Measurements from ENCODE around the gene ATOSA.

Gene ATOSA

DNA sequence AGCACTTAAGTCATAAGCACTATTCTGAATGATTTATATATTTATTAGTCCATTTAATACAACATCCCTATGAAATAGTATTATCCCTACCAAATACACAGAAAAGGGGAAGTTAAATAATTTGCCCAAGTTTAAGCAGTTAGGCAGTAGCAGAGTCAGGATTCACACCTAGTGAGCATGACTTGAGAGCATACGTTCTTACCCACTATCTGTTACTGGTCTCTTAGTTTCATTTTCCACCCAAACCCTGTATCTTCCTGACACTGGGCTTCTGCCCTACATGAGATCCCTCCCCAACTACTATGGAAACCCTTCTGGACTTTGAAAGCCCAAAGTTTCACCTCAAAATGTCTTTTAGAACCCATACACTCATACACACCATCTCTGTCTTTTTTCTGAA, 4.4 kb upstream of the ATOSA start:
- no peak for DNase-seq (ENCODE audit: low spot score)

DNA sequence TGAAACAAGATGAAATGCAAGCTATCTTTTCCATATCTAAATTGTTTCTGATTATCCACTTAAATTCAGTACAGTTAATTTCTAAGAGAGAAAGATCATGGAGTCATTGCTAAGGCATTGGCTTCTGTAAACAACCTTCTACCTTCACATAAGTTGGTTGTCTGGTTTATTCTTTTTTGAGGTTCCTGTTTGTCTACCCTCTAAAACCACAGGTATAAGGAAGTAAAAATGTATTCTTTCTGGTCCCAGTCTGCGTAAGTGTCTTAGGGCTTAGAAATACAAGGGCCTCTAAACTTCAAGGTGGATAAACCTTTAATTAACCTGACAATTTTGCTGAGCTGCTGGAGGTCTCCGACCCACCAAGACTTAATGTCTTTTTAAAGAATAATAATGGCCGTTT, 3.6 kb upstream of the ATOSA start:
- no peak for DNase-seq (ENCODE audit: low spot score)

GRCh38 chr15:52682200-52682599, 3.0 kb upstream of the ATOSA start:
- DNase-seq (ENCODE audit: low spot score): no peak

GRCh38 chr15:52681441-52681840, 2.3 kb upstream of the ATOSA start:
- no peak for DNase-seq (ENCODE audit: low spot score)

DNA sequence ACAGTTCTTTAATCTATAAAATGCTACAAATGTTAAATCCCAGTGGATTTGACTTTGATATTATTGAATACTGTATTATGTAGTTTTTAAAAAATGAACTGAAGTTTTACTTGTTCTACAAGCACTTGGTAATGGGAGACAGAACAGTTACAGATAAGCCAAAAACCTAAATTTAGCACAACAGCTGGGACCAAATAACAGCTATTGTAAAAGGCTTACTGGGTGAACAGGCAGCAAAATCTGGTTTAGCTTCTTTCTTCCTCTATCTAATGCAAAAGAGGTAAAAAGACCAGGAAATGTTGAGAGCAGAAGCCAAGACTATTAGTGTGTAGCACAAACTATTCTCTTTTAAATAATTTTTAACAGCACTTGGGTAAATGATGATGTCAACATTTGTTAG, 1.6 kb upstream of the ATOSA start:
- no peak for DNase-seq (ENCODE audit: low spot score)

DNA sequence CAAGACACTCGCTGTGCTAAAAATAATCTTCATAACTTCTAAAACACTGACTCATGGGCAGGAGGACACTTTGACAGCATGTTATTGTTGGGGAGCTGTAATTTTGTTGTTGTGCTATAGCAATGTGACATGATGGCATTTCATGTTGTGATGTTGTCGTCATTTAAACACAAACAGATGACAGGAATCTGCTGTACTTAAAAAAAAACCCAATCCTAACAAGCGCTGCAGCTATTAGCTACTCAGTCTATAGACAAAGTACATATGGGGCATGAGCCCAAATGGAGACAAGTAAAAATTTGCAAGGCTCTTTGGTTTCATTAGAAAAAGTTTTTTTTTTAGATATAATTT, 828 bp upstream of the ATOSA start:
- DNase-seq (ENCODE audit: low spot score): no peak

GRCh38 chr15:52678468-52679231, 538 bp downstream of the ATOSA start:
- DNase-seq (ENCODE audit: low spot score): peak; percentile 39

DNA sequence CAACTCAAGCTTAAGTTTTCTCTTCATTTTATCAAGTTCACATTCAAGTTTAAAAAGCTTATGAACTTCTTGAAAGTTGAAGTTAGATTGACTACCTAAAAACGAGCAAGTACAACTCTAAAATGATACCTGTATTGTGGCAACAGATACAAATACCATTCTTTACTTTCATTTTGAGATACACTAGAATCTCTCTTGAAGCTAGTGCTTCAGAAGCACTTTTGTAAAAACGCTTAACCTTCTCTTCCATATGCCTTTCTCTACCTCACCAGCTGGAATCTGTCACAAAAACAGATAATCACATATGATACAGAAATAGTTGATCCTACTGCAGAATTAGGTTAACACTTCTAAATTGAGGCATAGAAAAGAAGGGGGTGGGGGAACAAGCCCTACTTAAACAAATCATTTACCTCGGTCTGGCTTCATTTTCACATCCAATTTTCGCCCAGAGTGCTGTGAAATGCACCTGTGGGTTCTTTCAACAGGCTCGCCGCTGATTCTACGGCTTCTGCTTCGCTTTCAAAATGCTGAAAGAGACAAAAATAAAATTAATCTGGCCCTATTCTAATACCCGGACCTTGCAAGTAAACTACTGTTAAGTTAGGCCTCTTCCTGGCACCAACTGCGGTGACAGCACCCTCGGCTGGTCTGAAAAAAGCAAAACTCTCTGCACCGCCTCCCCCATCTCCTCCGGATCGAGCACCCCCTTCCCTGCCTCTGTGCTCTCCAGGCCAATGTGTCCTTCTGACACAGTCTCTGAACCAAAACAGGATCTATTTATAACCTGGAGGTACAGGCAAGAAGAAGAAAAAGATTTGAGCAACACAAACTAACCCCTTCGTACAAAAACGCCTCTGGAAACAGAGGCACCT, 1.4 kb downstream of the ATOSA start:
- DNase-seq (ENCODE audit: low spot score): peak; percentile 61

GRCh38 chr15:52674831-52675230, 4.4 kb downstream of the ATOSA start:
- DNase-seq (ENCODE audit: low spot score): no peak

DNA sequence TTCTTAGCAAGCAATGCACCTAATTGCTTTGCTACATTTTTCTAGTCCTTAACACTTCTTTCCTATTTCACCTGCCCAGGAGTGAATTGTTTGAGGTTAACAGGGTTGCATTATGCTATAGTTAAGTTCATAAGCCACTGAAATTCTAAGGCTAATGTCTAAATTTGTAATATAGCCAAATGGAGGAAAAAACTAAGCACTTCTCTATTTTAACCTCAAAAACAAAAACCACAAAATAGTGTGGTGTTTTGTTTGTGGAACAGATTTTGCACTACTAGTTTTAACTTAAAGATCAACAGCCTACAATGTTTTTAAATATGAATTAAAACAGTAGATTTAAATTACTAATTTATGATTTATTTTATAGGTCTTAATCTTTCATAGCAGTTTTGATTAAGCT, 5.5 kb downstream of the ATOSA start:
- no peak for DNase-seq (ENCODE audit: low spot score)

GRCh38 chr15:52673312-52673711, 5.9 kb downstream of the ATOSA start:
- no peak for DNase-seq (ENCODE audit: low spot score)

DNA sequence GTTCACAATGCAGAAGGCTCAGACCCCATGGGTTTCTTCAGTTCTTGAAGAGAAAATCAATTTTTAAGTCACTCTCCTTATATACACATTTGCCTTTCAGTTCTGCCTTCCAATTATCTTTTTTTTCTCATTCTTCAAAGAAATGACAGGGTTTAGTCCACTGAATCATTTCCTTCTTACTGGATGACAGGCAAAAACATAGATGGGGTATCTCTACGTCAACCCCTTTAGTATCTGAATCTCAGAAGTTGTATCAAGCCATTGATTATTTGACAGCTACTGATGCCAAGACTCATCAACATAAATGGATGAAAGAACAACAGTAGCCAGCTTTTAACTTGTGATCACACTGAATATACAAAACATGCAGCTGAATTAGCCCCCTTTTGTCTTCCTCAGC, 6.5 kb downstream of the ATOSA start:
- DNase-seq (ENCODE audit: low spot score): no peak

- no peak for DNase-seq (ENCODE audit: low spot score)
Observed at GRCh38 chr15:52670087-52670486, 9.1 kb downstream of the ATOSA start.

DNA sequence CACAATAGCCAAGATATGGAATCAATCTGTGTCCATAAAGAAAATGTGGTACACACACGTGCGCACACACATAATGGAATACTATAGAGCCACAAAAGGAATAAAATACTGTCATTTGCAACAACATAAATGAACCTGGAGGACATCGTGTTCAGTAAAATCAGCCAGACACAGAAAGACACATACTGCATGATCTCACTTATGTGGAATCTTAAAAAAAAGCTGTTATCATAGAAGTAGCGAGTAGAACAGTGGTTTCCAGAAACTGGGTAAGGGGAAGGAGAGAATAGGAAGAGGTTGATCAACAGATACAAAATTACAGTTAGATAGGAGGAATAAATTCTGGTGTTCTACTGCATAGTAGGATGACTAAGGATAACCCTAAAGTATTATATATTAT, 11.1 kb downstream of the ATOSA start:
- DNase-seq (ENCODE audit: low spot score): no peak

- DNase-seq (ENCODE audit: low spot score): no peak
Observed at GRCh38 chr15:52667597-52667996, 11.6 kb downstream of the ATOSA start.

- DNase-seq (ENCODE audit: low spot score): no peak
Observed at GRCh38 chr15:52663536-52664294, 15.5 kb downstream of the ATOSA start.

GRCh38 chr15:52661909-52662308, 17.3 kb downstream of the ATOSA start:
- DNase-seq (ENCODE audit: low spot score): peak; percentile 56

GRCh38 chr15:52660192-52660591, 19.0 kb downstream of the ATOSA start:
- DNase-seq (ENCODE audit: low spot score): no peak

GRCh38 chr15:52658955-52659354, 20.2 kb downstream of the ATOSA start:
- DNase-seq (ENCODE audit: low spot score): peak; percentile 83

DNA sequence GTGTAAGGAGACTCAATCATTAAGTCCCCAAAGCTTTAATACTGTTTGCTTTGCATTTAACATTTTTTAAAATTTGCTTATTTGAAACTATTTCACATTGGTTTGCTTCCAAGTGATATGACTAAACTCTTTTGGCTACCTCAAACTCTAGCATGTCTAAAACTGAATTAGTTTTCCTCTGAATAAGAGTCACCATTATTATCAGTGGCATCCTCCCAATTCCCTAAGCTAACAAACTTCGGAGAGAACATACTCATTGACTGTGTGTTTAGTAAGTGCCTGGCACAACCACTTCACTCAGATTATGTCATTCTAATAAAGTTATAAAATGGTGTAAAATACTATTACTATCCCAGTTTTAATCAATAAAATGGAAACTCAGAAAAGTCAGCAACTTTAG, 21.9 kb downstream of the ATOSA start:
- no peak for DNase-seq (ENCODE audit: low spot score)

DNA sequence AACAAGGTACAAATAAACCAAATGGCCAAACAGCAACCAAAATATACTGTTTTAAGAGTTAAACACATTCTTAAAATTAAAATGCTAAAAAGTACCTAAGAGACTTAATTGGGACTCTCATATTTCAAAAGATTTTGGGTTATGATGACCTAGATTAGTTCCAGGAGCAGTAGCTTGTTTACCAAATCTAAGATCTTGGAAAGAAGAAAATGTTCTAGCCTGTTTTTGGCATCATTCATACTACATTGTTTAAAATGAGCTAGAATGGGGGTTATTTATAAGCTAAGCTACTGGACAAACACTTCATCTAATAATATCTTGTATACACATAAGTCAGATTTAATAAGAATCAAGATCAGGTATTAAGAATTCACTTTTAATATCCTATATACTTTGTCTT, 22.8 kb downstream of the ATOSA start:
- no peak for DNase-seq (ENCODE audit: low spot score)

DNA sequence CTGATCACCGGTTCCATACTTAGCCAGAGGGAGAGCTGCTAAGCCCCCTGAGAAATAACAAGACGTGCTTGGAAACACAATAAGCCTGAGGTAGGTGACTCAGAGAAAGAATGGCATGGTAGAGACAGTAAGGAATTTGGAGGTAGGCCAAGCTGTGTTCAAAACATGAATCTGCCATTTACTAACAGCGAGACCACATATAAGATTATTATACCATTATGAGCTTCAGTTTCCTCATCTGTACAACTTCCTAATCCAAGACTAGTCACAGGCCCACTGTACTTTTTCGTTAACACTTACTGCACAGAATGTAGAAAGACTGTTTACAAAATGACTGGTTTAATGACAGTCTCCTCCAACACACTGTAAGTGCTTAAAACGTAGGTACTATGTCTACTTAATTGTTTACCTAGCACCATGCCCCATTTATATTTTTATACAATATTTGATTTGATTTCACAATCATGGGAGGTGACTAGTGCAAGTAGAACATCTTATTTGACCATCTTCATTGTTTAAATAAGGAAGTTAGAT, 25.7 kb downstream of the ATOSA start:
- DNase-seq (ENCODE audit: low spot score): no peak

- DNase-seq (ENCODE audit: low spot score): no peak
Observed at GRCh38 chr15:52652984-52653383, 26.2 kb downstream of the ATOSA start.

All from activated CD4-positive, alpha-beta T cell treated with anti-CD3 and anti-CD28 coated beads, Interleukin-2, Interleukin-4, amounts not matched to agents 100 ng/mL and 50 ng/mL, durations not matched to agents 16 hours and 8 hours (primary cell).